Endodermal cell (in vitro differentiated cells): ENCODE results near the gene SQSTM1. TPM values are rescaled to one million over a fixed set of nuclear protein-coding genes. Genes with fewer than 3 reads are reported as not detected.

Experiments used
- DNase-seq: peaks from one replicate; pipeline ENCODE4 v3.0.0-alpha.2; 2017
- H3K27ac ChIP-seq: 2 replicates; pipeline ENCODE4 v1.5.1; 2013; ENCODE audit warnings: mild to moderate bottlenecking, low read depth, low read length, moderate library complexity
- H3K27me3 ChIP-seq: 2 replicates; pipeline ENCODE4 v1.6.1; 2013; ENCODE audit warnings: mild to moderate bottlenecking, low read length, moderate library complexity; ENCODE audit not compliant: insufficient read depth, control insufficient read depth, poor library complexity, severe bottlenecking
- H3K36me3 ChIP-seq: 2 replicates; pipeline ENCODE4 v1.7.0; 2013; ENCODE audit warnings: mild to moderate bottlenecking, low read length, moderate library complexity; ENCODE audit not compliant: control insufficient read depth, insufficient read depth
- H3K4me1 ChIP-seq: one replicate; pipeline ENCODE4 v1.7.0; 2013; ENCODE audit warnings: low read length; ENCODE audit not compliant: control insufficient read depth, insufficient read depth
- H3K4me3 ChIP-seq: 2 replicates; pipeline ENCODE4 v1.5.1; 2013; ENCODE audit warnings: mild to moderate bottlenecking, low read length, moderate library complexity
- H3K9ac ChIP-seq: 2 replicates; pipeline ENCODE4 v1.6.1; 2013; ENCODE audit warnings: mild to moderate bottlenecking, low read length, moderate library complexity; ENCODE audit not compliant: poor library complexity, severe bottlenecking; ENCODE audit errors: extremely low read depth
- H3K9me3 ChIP-seq: 2 replicates; pipeline ENCODE4 v1.6.1; 2013; ENCODE audit warnings: mild to moderate bottlenecking, low read length, moderate library complexity; ENCODE audit not compliant: control insufficient read depth
- H3K27ac Mint-ChIP-seq: 2 replicates; pipeline ENCODE4 v1.8.0; 2020; ENCODE audit warnings: mixed read lengths
- H3K27me3 Mint-ChIP-seq: 2 replicates; pipeline ENCODE4 v1.8.0; 2021; ENCODE audit warnings: mild to moderate bottlenecking, mixed read lengths; ENCODE audit not compliant: insufficient read depth
- H3K36me3 Mint-ChIP-seq: 2 replicates; pipeline ENCODE4 v1.8.0; 2020; ENCODE audit warnings: low read depth, mixed read lengths
- H3K4me1 Mint-ChIP-seq: 2 replicates; pipeline ENCODE4 v1.8.0; 2020; ENCODE audit warnings: mixed read lengths
- H3K4me3 Mint-ChIP-seq: 2 replicates; pipeline ENCODE4 v1.8.0; 2020; ENCODE audit warnings: mild to moderate bottlenecking, moderate library complexity, mixed read lengths
- H3K9me3 Mint-ChIP-seq: 2 replicates; pipeline ENCODE4 v1.8.0; 2020; ENCODE audit warnings: mild to moderate bottlenecking, mixed read lengths
- WGBS, 2 experiments: methylation state at CpG; one replicate each; pipeline versions ENCODE4 v1.1.5 to v1.1.7; 2013; ENCODE audit warnings: missing lambda C conversion rate in 2 of 2, mixed read lengths in 1 of 2; ENCODE audit not compliant: insufficient coverage in 1 of 2, insufficient read length in 1 of 2; 5-methylcytosine and 5-hydroxymethylcytosine counted together
- total RNA-seq, 2 donors: library from RNA; stranded (reverse); fragmentation: NEBNext Ultra II Directional in 1 of 2; extraction: Animal tissue kit (Norgen Biotek cat#: 25700) in 1 of 2; gene quantifications; 2 replicates in 1 of 2; 3 replicates in 1 of 2; pipeline ENCODE4 v1.2.1, GENCODE V29; 2021
- TF ChIP-seq, protein P1 (sequence below): fragments of 200-600 bp; sonication (generic); conservative IDR thresholded peaks from 2 replicates; pipeline ENCODE4 v1.5.0; 2021; ENCODE audit warnings: antibody characterized with exemption, mild to moderate bottlenecking

Gene SQSTM1
- total RNA-seq, 2 donors from 2014 or later, result 134 to 172 TPM

GRCh38 chr5:179882338-179882737, 61.6 kb downstream of the SQSTM1 start:
- Mint-ChIP-seq H3K9me3 (peaks cover 35% of the 10 kb centered on the region), H3K27me3 (no peaks in the 10 kb centered on the region), H3K36me3 (peaks cover 70% of the 10 kb centered on the region), H3K27ac (no peak overlapping the region), H3K4me1 (no peaks in the 10 kb centered on the region), H3K4me3 (no peak overlapping the region)
- peak overlapping the region; percentile 44 for H3K4me3 ChIP-seq
- no peak overlapping the region for H3K9ac ChIP-seq
- no peak for DNase-seq
- no peak overlapping the region for H3K27ac ChIP-seq
- no peaks in the 10 kb centered on the region for H3K4me1 ChIP-seq
- no peaks in the 10 kb centered on the region for H3K27me3 ChIP-seq
- peaks cover 62% of the 10 kb centered on the region for H3K36me3 ChIP-seq
- H3K9me3 ChIP-seq, result peaks cover 36% of the 10 kb centered on the region
- TF ChIP-seq, protein P1, sequence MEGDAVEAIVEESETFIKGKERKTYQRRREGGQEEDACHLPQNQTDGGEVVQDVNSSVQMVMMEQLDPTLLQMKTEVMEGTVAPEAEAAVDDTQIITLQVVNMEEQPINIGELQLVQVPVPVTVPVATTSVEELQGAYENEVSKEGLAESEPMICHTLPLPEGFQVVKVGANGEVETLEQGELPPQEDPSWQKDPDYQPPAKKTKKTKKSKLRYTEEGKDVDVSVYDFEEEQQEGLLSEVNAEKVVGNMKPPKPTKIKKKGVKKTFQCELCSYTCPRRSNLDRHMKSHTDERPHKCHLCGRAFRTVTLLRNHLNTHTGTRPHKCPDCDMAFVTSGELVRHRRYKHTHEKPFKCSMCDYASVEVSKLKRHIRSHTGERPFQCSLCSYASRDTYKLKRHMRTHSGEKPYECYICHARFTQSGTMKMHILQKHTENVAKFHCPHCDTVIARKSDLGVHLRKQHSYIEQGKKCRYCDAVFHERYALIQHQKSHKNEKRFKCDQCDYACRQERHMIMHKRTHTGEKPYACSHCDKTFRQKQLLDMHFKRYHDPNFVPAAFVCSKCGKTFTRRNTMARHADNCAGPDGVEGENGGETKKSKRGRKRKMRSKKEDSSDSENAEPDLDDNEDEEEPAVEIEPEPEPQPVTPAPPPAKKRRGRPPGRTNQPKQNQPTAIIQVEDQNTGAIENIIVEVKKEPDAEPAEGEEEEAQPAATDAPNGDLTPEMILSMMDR, result no peak
- WGBS, 2 experiments, result 86 to 100% methylated on average over 2 to 4 of the region's 4 CpGs

GRCh38 chr5:179883163-179883562, 62.5 kb downstream of the SQSTM1 start:
- H3K9me3 ChIP-seq, result peaks cover 36% of the 10 kb centered on the region
- no peaks in the 10 kb centered on the region for H3K4me1 Mint-ChIP-seq
- H3K9me3 Mint-ChIP-seq, result peaks cover 35% of the 10 kb centered on the region
- H3K36me3 Mint-ChIP-seq, result peaks cover 72% of the 10 kb centered on the region
- no peak overlapping the region for H3K27ac Mint-ChIP-seq
- peaks cover 62% of the 10 kb centered on the region for H3K36me3 ChIP-seq
- H3K4me3 Mint-ChIP-seq, result no peak overlapping the region
- no peak overlapping the region for H3K9ac ChIP-seq
- TF ChIP-seq, protein P1, result no peak
- H3K4me1 ChIP-seq, result no peaks in the 10 kb centered on the region
- no peaks in the 10 kb centered on the region for H3K27me3 ChIP-seq
- H3K27ac ChIP-seq, result no peak overlapping the region
- no peaks in the 10 kb centered on the region for H3K27me3 Mint-ChIP-seq
- DNase-seq, result no peak
- H3K4me3 ChIP-seq, result peak overlapping the region; percentile 44
- 99 to 100% methylated on average over 3 of the region's 3 CpGs for WGBS, 2 experiments

DNA sequence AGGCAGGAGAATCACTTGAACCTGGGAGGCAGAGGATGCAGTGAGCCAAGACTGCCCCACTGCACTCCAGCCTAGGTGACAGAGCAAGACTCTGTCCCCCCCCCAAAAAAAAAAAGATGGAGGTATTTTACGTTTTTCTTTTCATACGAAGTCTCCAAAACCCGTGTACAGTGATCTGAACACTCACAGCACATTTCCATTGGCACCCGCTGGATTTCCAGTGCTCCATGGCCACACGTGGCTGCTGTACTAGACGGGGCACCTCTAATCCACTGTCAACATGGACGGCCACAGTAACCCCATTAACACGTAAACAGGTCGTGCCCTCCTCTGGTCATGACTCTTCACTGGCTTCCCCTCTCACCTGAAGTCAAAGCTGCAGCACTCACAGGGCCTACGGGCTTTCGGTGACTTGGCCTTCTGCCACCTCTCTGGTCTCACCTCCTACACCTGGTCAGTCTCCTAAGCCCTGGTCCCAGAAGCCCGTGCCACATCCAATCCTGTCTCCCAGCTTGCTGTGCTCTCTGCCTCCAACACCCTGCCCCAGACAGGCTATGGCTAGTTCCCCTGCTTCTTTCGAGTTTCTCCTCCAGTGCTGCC, 64.9 kb downstream of the SQSTM1 start:
- peaks cover 79% of the 10 kb centered on the region for H3K36me3 ChIP-seq
- WGBS, 2 experiments, result 94 to 97% methylated on average over 12 to 13 of the region's 13 CpGs
- no peak overlapping the region for H3K27ac Mint-ChIP-seq

More for the DNA sequence above, 64.9 kb downstream of the SQSTM1 start:
- Histone ChIP-seq H3K9me3 (peaks cover 36% of the 10 kb centered on the region), H3K27ac (no peak overlapping the region), H3K27me3 (no peaks in the 10 kb centered on the region), H3K9ac (no peak overlapping the region), H3K4me3 (no peak overlapping the region), H3K4me1 (no peaks in the 10 kb centered on the region)
- no peak for DNase-seq
- no peaks in the 10 kb centered on the region for H3K27me3 Mint-ChIP-seq
- H3K4me1 Mint-ChIP-seq, result no peaks in the 10 kb centered on the region
- peaks cover 87% of the 10 kb centered on the region for H3K36me3 Mint-ChIP-seq
- no peak overlapping the region for H3K4me3 Mint-ChIP-seq
- TF ChIP-seq, protein P1, result no peak
- H3K9me3 Mint-ChIP-seq, result peaks cover 35% of the 10 kb centered on the region
